Neural cell (in vitro differentiated cells): ENCODE data around the gene RBM19.

Experiments
- EP300 ChIP-seq: fragments of 450-650 bp; conservative IDR thresholded peaks from 2 replicates; pipeline ENCODE4 v1.6.1; 2014; ENCODE audit warnings: antibody characterized with exemption, mild to moderate bottlenecking, moderate library complexity; ENCODE audit not compliant: poor library complexity, severe bottlenecking
- EZH2 ChIP-seq: fragments of 200-600, 300-800 bp; shearing (Covaris generic), sonication (generic); IDR thresholded peaks from 2 replicates; pipeline ENCODE4 v1.6.1; 2014; ENCODE audit warnings: antibody characterized with exemption, low read length, borderline replicate concordance, mild to moderate bottlenecking; ENCODE audit not compliant: insufficient read depth, poor library complexity, severe bottlenecking
- POLR2AphosphoS5 ChIP-seq: IDR thresholded peaks from 2 replicates; pipeline ENCODE4 v1.6.1; 2012
- TAF1 ChIP-seq: IDR thresholded peaks from 2 replicates; pipeline ENCODE4 v1.6.1; 2012; ENCODE audit warnings: low read depth
- TF ChIP-seq, protein P1 (sequence below): fragments of 450-650 bp; IDR thresholded peaks from 2 replicates; pipeline ENCODE4 v1.5.1; 2014; ENCODE audit warnings: antibody characterized with exemption, mild to moderate bottlenecking, moderate library complexity; ENCODE audit not compliant: poor library complexity, severe bottlenecking

GRCh38 chr12:113833422-113833821, 132.7 kb downstream of the RBM19 start:
- TF ChIP-seq, protein P1, sequence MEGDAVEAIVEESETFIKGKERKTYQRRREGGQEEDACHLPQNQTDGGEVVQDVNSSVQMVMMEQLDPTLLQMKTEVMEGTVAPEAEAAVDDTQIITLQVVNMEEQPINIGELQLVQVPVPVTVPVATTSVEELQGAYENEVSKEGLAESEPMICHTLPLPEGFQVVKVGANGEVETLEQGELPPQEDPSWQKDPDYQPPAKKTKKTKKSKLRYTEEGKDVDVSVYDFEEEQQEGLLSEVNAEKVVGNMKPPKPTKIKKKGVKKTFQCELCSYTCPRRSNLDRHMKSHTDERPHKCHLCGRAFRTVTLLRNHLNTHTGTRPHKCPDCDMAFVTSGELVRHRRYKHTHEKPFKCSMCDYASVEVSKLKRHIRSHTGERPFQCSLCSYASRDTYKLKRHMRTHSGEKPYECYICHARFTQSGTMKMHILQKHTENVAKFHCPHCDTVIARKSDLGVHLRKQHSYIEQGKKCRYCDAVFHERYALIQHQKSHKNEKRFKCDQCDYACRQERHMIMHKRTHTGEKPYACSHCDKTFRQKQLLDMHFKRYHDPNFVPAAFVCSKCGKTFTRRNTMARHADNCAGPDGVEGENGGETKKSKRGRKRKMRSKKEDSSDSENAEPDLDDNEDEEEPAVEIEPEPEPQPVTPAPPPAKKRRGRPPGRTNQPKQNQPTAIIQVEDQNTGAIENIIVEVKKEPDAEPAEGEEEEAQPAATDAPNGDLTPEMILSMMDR = no peak
- TF ChIP-seq EZH2 (no peak), TAF1 (no peak), POLR2AphosphoS5 (no peak), EP300 (no peak)
